ENCODE measurements around the gene RELN.

RELN gene

GRCh38 chr7:103811997-103812396 lies 177.5 kb downstream of the RELN start:
- H3K9me3 ChIP-seq (ENCODE audit: insufficient read depth, low read depth, low read length), result no peaks in the 10 kb centered on the region
- no peak overlapping the region for H3K4me2 ChIP-seq (ENCODE audit: low read length)
- no peak overlapping the region for H3K4me3 ChIP-seq (ENCODE audit: low read depth, low read length)
- no peaks in the 10 kb centered on the region for H3K4me1 ChIP-seq (ENCODE audit: control insufficient read depth in 1 of 2, insufficient read depth in 2 of 2, low read length in 2 of 2)
- no peak overlapping the region for H4K8ac ChIP-seq (ENCODE audit: low read depth, low read length)
- no peak overlapping the region for H3K18ac ChIP-seq (ENCODE audit: low read length)
- H2AFZ ChIP-seq (ENCODE audit: insufficient read depth, low read length, poor library complexity), result no peak overlapping the region
- no peak overlapping the region for H4K12ac ChIP-seq (ENCODE audit: low read depth, low read length)
- H2BK5ac ChIP-seq (ENCODE audit: low read depth, low read length, poor library complexity), result no peak overlapping the region
- H3K23ac ChIP-seq (ENCODE audit: low read length), result no peak overlapping the region
- no peak overlapping the region for H4K91ac ChIP-seq (ENCODE audit: low read depth, low read length)
- H3K4ac ChIP-seq (ENCODE audit: low read depth, low read length), result no peak overlapping the region
- H3K79me2 ChIP-seq (ENCODE audit: control insufficient read depth, insufficient read depth, low read length, poor library complexity), result no peaks in the 10 kb centered on the region
- no peaks in the 10 kb centered on the region for H3K36me3 ChIP-seq (ENCODE audit: control insufficient read depth in 1 of 2, insufficient read depth in 2 of 2, low read length in 2 of 2)
- H3K27me3 ChIP-seq (ENCODE audit: insufficient read depth, low read length), result no peaks in the 10 kb centered on the region
- no peak overlapping the region for H3K27ac ChIP-seq (ENCODE audit: low read depth, low read length)
- no peak overlapping the region for H2BK12ac ChIP-seq (ENCODE audit: low read length)
- no peak overlapping the region for H2AK5ac ChIP-seq (ENCODE audit: low read length)
- no peak overlapping the region for H3K9ac ChIP-seq (ENCODE audit: low read length)
- DNase-seq, result peak in 1 of 2 donors; percentile 3
- no peaks in the 10 kb centered on the region for H3K79me1 ChIP-seq (ENCODE audit: low read length)
- no peak overlapping the region for H3K14ac ChIP-seq (ENCODE audit: low read length)
- H2BK120ac ChIP-seq (ENCODE audit: insufficient read depth, low read length, poor library complexity), result no peak overlapping the region
- WGBS (ENCODE audit: extremely low coverage, insufficient coverage, insufficient read length), result no CpG with 5 or more reads among the region's 2 CpGs

- H3K23ac ChIP-seq (ENCODE audit: low read length), result no peak overlapping the region
- no peak overlapping the region for H4K91ac ChIP-seq (ENCODE audit: low read depth, low read length)
- H3K9me3 ChIP-seq (ENCODE audit: insufficient read depth, low read depth, low read length), result no peaks in the 10 kb centered on the region
- no peak overlapping the region for H4K8ac ChIP-seq (ENCODE audit: low read depth, low read length)
- no peaks in the 10 kb centered on the region for H3K36me3 ChIP-seq (ENCODE audit: control insufficient read depth in 1 of 2, insufficient read depth in 2 of 2, low read length in 2 of 2)
- H2BK12ac ChIP-seq (ENCODE audit: low read length), result no peak overlapping the region
- H3K27me3 ChIP-seq (ENCODE audit: insufficient read depth, low read length), result no peaks in the 10 kb centered on the region
- H3K4me1 ChIP-seq (ENCODE audit: control insufficient read depth in 1 of 2, insufficient read depth in 2 of 2, low read length in 2 of 2), result no peaks in the 10 kb centered on the region
- no peak overlapping the region for H2BK120ac ChIP-seq (ENCODE audit: insufficient read depth, low read length, poor library complexity)
- H2AFZ ChIP-seq (ENCODE audit: insufficient read depth, low read length, poor library complexity), result no peak overlapping the region
- H3K79me2 ChIP-seq (ENCODE audit: control insufficient read depth, insufficient read depth, low read length, poor library complexity), result no peaks in the 10 kb centered on the region
- no peak overlapping the region for H2BK5ac ChIP-seq (ENCODE audit: low read depth, low read length, poor library complexity)
- H3K9ac ChIP-seq (ENCODE audit: low read length), result no peak overlapping the region
- no peak overlapping the region for H3K27ac ChIP-seq (ENCODE audit: low read depth, low read length)
- no peaks in the 10 kb centered on the region for H3K79me1 ChIP-seq (ENCODE audit: low read length)
- no peak for DNase-seq
- no peak overlapping the region for H2AK5ac ChIP-seq (ENCODE audit: low read length)
- H4K12ac ChIP-seq (ENCODE audit: low read depth, low read length), result no peak overlapping the region
- no peak overlapping the region for H3K14ac ChIP-seq (ENCODE audit: low read length)
- H3K18ac ChIP-seq (ENCODE audit: low read length), result no peak overlapping the region
- H3K4me2 ChIP-seq (ENCODE audit: low read length), result no peak overlapping the region
- no CpG with 5 or more reads among the region's 5 CpGs for WGBS (ENCODE audit: extremely low coverage, insufficient coverage, insufficient read length)
- no peak overlapping the region for H3K4ac ChIP-seq (ENCODE audit: low read depth, low read length)
- H3K4me3 ChIP-seq (ENCODE audit: low read depth, low read length), result no peak overlapping the region
These were observed 178.2 kb downstream of the RELN start for GRCh38 chr7:103811290-103811689.

- H3K27ac ChIP-seq (ENCODE audit: low read depth, low read length), result no peak overlapping the region
- H4K91ac ChIP-seq (ENCODE audit: low read depth, low read length), result no peak overlapping the region
- no peak for DNase-seq
- no peak overlapping the region for H2BK12ac ChIP-seq (ENCODE audit: low read length)
- H2BK5ac ChIP-seq (ENCODE audit: low read depth, low read length, poor library complexity), result no peak overlapping the region
- no peak overlapping the region for H3K9ac ChIP-seq (ENCODE audit: low read length)
- no peak overlapping the region for H2BK120ac ChIP-seq (ENCODE audit: insufficient read depth, low read length, poor library complexity)
- H3K79me1 ChIP-seq (ENCODE audit: low read length), result no peaks in the 10 kb centered on the region
- H3K23ac ChIP-seq (ENCODE audit: low read length), result no peak overlapping the region
- no peak overlapping the region for H4K12ac ChIP-seq (ENCODE audit: low read depth, low read length)
- no CpG with 5 or more reads among the region's 11 CpGs for WGBS (ENCODE audit: extremely low coverage, insufficient coverage, insufficient read length)
- no peak overlapping the region for H2AFZ ChIP-seq (ENCODE audit: insufficient read depth, low read length, poor library complexity)
- H3K27me3 ChIP-seq (ENCODE audit: insufficient read depth, low read length), result no peaks in the 10 kb centered on the region
- no peak overlapping the region for H3K4ac ChIP-seq (ENCODE audit: low read depth, low read length)
- no peaks in the 10 kb centered on the region for H3K4me1 ChIP-seq (ENCODE audit: control insufficient read depth in 1 of 2, insufficient read depth in 2 of 2, low read length in 2 of 2)
- no peak overlapping the region for H3K18ac ChIP-seq (ENCODE audit: low read length)
- H3K14ac ChIP-seq (ENCODE audit: low read length), result no peak overlapping the region
- no peak overlapping the region for H3K4me3 ChIP-seq (ENCODE audit: low read depth, low read length)
- no peaks in the 10 kb centered on the region for H3K79me2 ChIP-seq (ENCODE audit: control insufficient read depth, insufficient read depth, low read length, poor library complexity)
- no peak overlapping the region for H3K4me2 ChIP-seq (ENCODE audit: low read length)
- no peak overlapping the region for H2AK5ac ChIP-seq (ENCODE audit: low read length)
- H3K36me3 ChIP-seq (ENCODE audit: control insufficient read depth in 1 of 2, insufficient read depth in 2 of 2, low read length in 2 of 2), result no peaks in the 10 kb centered on the region
- H3K9me3 ChIP-seq (ENCODE audit: insufficient read depth, low read depth, low read length), result no peaks in the 10 kb centered on the region
- no peak overlapping the region for H4K8ac ChIP-seq (ENCODE audit: low read depth, low read length)
These were observed 179.2 kb downstream of the RELN start for GRCh38 chr7:103810112-103810744.

- H3K23ac ChIP-seq (ENCODE audit: low read length), result no peak overlapping the region
- no peaks in the 10 kb centered on the region for H3K79me1 ChIP-seq (ENCODE audit: low read length)
- no peak overlapping the region for H3K4ac ChIP-seq (ENCODE audit: low read depth, low read length)
- no peak overlapping the region for H2BK120ac ChIP-seq (ENCODE audit: insufficient read depth, low read length, poor library complexity)
- H3K36me3 ChIP-seq (ENCODE audit: control insufficient read depth in 1 of 2, insufficient read depth in 2 of 2, low read length in 2 of 2), result no peaks in the 10 kb centered on the region
- H3K4me2 ChIP-seq (ENCODE audit: low read length), result no peak overlapping the region
- H3K27ac ChIP-seq (ENCODE audit: low read depth, low read length), result no peak overlapping the region
- DNase-seq, result no peak
- H3K79me2 ChIP-seq (ENCODE audit: control insufficient read depth, insufficient read depth, low read length, poor library complexity), result no peaks in the 10 kb centered on the region
- H3K14ac ChIP-seq (ENCODE audit: low read length), result no peak overlapping the region
- no peak overlapping the region for H3K9ac ChIP-seq (ENCODE audit: low read length)
- H2AFZ ChIP-seq (ENCODE audit: insufficient read depth, low read length, poor library complexity), result no peak overlapping the region
- no peak overlapping the region for H4K91ac ChIP-seq (ENCODE audit: low read depth, low read length)
- H3K9me3 ChIP-seq (ENCODE audit: insufficient read depth, low read depth, low read length), result no peaks in the 10 kb centered on the region
- no peak overlapping the region for H2BK12ac ChIP-seq (ENCODE audit: low read length)
- H4K12ac ChIP-seq (ENCODE audit: low read depth, low read length), result no peak overlapping the region
- H2BK5ac ChIP-seq (ENCODE audit: low read depth, low read length, poor library complexity), result no peak overlapping the region
- WGBS (ENCODE audit: extremely low coverage, insufficient coverage, insufficient read length), result no CpG with 5 or more reads among the region's 6 CpGs
- no peak overlapping the region for H3K4me3 ChIP-seq (ENCODE audit: low read depth, low read length)
- no peak overlapping the region for H3K18ac ChIP-seq (ENCODE audit: low read length)
- H2AK5ac ChIP-seq (ENCODE audit: low read length), result no peak overlapping the region
- no peaks in the 10 kb centered on the region for H3K4me1 ChIP-seq (ENCODE audit: control insufficient read depth in 1 of 2, insufficient read depth in 2 of 2, low read length in 2 of 2)
- no peak overlapping the region for H4K8ac ChIP-seq (ENCODE audit: low read depth, low read length)
- no peaks in the 10 kb centered on the region for H3K27me3 ChIP-seq (ENCODE audit: insufficient read depth, low read length)
These were observed 180.0 kb downstream of the RELN start for GRCh38 chr7:103809229-103809994.
